HG02610 (cell line): ENCODE results near the gene SLC25A19.

Experiments
- ATAC-seq: cut with Tn5 transposase; IDR thresholded peaks from one replicate; pipeline ENCODE4 v1.9.1; 2021; ENCODE audit warnings: mild to moderate bottlenecking, moderate library complexity; ENCODE audit not compliant: unreplicated experiment

Gene SLC25A19

DNA sequence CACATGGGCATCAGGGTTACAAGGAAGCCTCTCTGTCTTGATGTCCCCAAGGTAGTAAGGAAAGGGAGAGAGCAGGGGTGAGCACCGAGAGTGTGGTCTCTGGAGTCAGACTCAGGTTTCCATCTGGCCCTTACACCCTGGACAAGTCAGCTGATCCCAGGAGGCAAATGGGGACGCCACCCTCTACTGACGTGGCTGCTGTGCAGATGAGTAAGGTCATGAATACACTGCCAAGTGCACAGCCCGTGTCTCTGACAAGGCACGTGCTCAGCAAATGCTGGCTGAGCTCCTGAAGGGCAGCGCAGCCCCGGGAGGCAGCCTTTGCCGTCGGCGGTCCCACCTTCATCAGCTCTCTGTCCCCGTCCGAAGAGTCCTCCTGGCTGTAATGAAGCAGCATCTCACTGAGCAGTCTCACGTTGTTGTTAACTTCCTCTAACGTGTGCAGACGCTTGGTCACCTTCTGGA is 47.2 kb downstream of the SLC25A19 start:
- no peak for ATAC-seq

DNA sequence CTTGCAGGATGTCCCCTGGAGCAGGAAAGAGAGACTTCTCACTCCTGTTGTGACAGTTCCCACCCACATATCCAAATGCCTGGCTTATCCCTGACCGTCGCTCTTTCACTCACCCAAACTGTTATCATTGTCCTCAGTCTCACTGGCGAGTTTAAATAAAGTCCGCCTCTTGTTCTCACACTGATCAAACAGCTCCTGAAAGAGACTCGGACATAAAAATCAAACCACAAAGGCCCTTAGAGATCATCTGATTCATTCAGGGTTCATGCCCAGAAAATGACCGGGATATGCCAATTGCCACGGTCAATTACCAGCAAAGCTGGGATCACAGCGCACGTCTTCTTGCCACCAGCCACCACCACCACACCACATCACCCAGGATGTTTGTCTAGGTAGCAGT is 47.7 kb downstream of the SLC25A19 start:
- no peak for ATAC-seq

DNA sequence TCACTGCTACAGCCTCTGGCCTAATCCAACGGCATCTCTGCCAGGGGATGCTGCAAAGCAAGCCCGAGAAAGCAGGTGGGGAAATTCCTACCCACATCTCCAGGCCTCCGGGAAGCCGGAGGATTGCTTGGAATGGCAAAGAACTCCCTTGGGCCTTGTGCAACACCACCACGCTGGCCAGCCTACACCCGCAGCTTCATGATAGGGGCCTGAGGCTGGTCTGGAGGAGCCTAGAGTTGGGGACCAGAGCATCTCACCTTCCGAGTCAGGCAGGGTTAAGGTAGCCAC is 48.1 kb downstream of the SLC25A19 start:
- ATAC-seq: no peak

DNA sequence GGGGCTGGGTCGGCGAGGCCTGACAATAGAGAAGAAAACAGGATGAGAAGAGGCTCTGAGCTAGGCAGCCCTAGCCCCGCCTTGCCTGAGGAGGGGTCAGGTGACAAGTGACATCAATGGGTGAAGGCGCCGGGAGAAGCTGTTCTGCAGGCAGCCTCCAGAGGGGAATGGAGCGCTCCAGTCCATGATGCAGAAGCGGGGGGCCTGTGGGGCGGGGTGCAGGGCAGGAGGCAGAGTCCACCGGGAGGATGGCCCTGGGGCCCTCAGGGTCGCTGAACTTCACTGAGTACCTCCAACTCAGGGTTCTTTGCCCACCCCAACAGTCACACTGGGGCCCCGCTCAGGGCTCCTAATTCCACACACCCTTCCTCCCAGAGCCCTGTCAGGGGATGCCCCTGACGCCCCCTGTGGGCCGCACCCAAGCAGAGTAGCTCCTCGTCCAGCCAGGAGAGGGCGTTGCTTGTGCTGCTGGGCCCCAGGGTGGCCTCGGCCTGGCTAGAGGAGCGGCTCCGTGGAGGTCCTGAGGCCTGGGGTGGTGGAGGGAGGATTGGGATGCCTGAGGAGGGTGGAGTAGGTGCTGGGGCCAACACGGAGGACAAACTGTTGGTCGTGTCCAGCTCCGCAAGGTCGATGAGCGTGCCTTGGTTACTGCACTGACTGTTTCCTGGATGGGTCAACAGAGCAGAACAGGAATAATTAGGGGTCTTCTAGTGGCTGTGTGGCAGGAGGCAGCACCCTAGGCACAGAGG is 48.7 kb downstream of the SLC25A19 start:
- ATAC-seq: no peak

DNA sequence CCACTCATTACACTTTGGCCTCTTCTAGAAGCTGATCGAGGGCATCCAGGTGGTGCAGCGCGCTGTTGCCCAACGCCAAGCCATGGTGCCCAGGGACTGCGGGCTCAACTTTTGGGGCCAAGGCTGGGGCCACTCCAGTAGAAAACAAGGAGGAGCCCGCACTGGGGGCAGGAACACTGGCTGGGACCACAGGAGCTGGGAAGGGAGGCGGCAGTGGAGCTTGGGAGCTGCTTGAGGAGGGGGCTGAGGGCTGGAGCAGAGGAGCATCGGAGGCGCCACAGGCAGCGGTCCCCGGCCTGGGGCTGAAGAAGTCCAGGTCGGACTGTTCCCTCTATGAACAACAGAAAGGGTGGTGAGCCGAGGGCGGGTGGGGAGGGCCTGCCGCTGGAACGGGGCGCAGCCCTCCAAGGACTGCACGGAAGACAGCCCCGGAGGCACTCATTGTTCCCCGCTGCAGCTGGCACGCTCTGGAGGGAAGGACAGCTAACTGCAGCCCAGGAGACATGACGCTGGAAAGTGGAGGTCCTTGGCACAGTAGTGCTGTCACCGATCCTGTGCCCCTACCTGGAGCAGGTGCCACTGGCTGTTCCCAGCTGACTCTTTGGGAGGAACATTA is 49.3 kb downstream of the SLC25A19 start:
- ATAC-seq: no peak

DNA sequence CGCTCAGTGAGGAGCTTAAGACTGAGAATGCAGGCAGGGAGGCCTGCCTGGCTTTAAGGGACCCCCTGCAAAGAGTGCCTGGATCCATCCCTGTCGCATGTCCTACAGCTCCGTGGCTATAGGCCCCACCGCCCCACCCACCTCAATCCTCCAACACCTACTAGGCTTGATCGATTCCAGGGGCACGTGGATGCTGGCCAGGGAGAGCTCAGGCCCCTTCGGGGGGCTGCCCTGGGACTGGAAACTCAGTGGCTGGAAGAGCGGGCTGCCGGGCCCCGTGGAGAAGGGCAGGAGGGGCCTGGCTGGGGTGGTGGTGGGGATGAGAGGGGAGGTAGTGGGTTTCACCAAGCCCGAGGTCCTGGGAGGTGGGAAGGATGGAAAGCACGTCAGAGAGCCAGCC is 50.0 kb downstream of the SLC25A19 start:
- no peak for ATAC-seq

DNA sequence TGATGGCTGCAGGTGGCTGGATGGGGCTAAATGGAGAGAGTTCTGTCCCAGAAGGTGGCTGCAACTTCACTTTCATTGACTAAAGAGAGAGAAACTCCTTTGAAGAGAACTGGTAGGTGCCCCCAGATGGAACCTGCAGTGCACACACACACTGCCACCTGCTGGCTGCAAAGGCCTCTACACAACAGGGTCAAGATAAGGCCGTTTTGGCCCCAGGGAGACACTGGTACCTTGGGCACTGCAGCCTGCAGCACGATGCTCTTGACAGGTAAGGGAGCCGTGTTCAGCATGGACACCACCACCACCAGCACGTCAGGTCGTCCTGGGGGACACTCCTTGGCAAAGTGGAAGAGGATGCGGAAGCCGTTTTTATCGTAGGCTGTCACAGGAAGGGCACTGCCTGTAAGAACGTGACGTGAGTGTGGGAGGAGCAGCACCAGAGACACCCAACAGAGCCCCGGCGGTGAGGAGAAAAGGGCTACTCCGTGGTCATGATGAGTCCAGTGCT is 50.5 kb downstream of the SLC25A19 start:
- ATAC-seq: peak; percentile 35

DNA sequence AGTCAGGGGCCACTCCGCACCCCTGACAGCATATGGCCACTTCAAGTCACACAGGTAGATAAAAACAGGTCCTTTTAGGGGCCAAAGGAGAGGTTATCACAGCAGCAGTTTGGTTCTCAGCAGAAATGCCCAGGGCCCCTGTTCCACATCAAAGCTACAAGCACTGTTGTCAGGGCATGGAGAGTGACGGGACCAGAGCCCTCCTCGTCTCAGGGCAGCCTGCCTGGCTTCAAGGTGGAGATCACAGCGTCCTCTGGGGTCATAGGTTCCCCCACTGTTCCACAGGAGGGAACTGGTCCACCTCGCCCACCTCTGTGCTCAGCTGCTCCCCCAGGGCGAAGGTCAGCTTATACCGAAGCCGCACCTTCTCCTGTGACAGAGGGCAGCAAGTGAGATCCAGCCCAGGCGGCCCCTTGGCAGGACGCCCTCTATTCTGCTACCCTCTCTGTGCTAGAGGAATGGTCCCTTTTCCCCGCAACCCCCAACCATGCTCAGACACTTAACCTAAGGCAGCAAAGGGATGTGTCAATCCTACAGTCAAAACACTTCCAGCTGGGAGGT is 51.1 kb downstream of the SLC25A19 start:
- no peak for ATAC-seq

DNA sequence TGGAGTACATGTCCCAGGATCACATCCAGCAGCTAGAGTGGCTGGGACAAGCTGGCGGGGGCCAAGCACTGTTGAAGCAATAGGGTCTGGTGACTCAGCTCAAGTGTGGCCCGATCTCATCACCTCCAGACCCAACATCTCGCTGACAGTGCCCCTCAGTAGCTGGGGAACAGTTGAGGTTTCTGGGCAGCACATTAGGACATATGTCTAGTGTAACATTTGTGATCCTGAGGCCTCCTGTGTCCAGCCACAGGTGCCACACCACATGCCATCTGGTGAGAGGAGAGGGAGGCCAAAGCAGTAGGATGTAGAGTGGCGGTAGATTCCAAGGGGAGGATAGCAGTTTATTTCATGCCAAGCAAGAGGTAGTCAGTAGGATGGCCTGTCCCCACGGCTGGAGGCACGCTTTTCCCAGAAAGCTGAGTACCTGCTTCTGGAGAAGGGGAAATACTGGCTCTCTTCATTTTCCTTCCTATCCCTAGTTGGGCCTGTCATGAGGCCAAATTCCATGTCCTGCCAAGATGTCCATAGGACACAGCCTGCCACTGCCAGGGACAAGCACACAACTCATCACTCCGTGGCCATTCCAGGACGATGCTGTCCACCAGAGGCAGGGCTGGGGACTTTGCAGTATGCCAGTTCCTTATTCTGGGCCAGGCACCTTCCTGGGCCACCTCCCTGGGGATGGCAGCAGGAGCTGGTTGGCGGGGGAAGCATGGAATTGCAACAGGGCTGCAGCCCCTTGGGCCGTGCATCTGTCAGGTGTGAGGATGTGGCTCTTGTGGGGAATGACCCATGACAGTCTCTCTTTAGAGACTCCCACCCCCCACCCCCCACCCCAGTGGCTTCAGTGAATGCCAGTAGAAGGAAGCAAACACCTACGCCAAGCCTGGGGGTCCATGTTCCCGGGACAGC is 51.9 kb downstream of the SLC25A19 start:
- no peak for ATAC-seq

DNA sequence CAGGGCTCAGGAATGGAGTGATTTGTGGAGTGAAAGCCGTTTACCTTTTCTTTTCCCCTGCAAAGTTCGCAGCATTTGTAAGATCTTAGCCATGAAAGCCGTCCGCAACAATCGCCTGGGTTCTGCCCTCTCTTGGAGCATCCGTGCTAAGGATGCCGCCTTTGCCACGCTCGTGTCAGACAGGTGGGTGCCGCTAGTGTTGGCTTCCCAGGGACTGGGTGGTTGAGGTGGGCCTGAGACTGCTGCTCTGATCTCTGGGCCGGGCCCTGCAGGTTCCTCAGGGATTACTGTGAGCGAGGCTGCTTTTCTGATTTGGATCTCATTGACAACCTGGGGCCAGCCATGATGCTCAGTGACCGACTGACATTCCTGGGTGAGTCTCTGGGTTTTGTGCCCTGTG is 56.4 kb downstream of the SLC25A19 start:
- no peak for ATAC-seq

DNA sequence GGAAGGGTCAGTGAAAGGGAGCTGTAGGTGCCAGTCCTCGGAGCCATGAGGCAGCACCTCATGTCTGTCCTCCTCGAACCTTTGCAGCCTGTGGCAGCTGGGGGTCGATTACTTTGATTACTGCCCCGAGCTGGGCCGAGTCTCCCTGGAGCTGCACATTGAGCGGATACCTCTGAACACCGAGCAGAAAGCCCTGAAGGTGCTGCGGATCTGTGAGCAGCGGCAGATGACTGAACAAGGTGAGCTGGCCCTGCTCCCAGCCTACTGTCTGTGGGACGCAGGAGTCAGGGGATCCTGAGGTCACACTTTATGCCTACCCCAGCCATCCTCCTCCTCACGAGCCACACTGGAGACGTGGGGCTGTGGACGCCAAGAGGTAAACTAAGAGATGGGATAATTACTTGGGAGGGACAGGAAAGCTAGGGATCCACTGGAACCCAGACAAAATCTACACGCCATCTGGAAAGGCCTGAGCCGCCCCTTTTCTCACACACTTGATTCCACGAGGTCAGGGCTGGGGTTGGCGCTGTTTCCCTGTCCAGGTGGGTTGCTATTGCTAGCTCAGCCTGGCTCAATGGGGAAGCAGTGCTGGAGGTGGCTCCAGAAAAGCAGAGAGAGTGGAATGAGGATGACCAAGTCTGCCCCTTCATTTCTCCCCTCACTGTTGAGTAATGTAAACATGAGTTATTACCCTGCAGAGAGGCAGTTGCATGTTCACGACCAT is 57.3 kb downstream of the SLC25A19 start:
- no peak for ATAC-seq

DNA sequence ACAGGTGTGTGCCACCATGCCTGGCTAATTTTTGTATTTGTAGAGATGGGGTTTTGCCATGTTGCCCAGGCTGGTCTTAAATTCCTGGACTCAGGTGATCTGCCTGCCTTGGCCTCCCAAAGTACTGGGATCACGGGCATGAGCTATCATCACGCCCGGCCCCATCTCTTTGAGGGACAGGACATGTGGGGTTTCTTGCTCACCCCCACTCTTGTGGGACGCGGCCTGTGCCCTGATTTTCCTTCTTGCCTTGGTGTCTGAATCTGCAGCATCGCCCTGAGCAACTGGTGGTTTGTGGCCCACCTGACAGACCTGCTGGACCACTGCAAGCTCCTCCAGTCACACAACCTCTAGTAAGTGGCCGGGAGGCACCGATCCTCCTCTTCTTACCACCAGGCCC is 58.2 kb downstream of the SLC25A19 start:
- ATAC-seq: no peak

DNA sequence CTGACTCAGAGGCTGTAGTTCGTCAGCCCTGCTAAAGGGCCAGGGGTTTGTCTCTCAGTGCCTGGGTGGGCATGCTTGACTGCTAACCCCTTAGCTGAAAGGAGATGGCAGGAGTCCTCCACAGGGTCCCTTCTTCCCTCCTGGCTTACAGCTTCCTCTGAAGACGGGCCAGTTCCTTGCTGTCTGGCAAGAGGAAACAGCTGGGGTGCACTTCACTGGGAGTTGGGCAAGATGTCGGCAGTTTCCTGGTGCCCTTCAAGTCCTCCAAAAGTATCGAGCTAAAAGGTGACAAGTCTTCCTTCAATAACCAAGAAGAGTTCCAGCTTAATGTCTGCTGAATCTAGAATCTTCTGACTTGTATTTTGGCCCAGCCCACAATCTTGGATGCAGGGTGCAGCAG is 60.4 kb downstream of the SLC25A19 start:
- no peak for ATAC-seq

DNA sequence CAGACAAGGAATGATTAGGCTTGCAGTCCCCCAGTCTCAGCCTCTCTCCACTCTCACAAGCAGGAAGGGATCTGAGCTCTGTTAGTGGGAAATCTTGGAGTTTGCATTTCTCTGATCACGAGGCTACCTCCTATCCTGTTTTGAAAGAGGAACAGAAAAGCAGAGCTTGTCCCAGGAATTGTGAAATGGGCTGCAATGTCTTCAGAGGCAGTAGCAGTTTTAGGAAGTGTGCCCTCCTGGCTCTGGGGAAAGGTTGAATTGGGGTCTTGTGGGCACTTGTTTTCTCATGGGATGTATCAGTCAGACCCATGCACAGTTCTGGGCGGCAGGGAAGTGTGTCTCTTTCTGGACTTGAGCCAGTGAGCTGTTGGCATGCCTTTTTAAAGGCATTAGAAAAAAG is 60.9 kb downstream of the SLC25A19 start:
- ATAC-seq: no peak

DNA sequence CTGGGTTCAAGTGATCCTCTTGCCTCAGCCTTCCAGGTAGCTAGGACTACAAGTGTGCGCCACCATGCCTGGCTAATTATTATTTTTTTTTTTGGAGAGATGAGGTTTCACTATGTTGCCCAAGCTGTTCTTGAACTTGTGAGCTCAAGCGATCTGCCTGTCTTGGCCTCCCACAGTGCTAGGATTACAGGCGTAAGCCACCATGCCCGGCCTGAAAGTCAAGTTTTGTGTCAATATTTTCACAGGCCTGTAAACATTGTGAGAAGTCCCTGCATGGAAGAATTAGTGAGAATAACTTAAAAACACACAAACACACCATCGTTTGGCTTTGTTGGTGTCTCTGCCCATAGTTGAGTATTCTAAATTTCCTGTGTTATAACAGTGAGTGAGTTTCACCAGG is 61.5 kb downstream of the SLC25A19 start:
- ATAC-seq: no peak

DNA sequence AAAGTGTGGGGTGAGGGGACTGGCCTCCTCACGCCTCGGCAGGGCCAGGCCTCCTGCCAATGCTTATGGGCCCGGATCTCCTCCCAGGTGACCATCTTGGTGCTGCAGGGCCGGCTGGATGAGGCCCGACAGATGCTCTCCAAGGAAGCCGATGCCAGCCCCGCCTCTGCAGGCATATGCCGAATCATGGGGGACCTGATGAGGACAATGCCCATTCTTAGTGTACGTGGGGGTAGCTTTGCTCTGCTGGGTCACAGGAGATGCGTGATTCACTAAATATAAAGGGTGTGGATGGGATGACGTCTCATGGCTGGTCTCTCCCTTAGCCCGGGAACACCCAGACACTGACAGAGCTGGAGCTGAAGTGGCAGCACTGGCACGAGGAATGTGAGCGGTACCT is 64.2 kb downstream of the SLC25A19 start:
- no peak for ATAC-seq
